H9 (cell line): ENCODE data around the gene ZNF784. TPM values are rescaled to one million over a fixed set of nuclear protein-coding genes. Genes with fewer than 3 reads are reported as not detected.
A peak's percentile ranks its signal among the peaks of the same experiment; 100 is the strongest.

ENCODE experiments used
- DNase-seq: peaks from one replicate; pipeline ENCODE4 v3.0.0-alpha.2; 2017
- H2AFZ ChIP-seq: one replicate; pipeline ENCODE4 v1.6.1; 2013; ENCODE audit warnings: mild to moderate bottlenecking, low read length, control low read depth, moderate library complexity
- H2AK5ac ChIP-seq: 2 replicates; pipeline ENCODE4 v1.6.1; 2013; ENCODE audit warnings: low read length, control low read depth, mixed read lengths; ENCODE audit not compliant: insufficient read length
- H2BK120ac ChIP-seq: one replicate; pipeline ENCODE4 v1.6.1; 2013; ENCODE audit warnings: low read depth, mild to moderate bottlenecking, low read length, control low read depth, inconsistent platforms; ENCODE audit not compliant: poor library complexity, severe bottlenecking
- H2BK12ac ChIP-seq: 2 replicates; pipeline ENCODE4 v1.6.1; 2013; ENCODE audit warnings: low read length, control low read depth, mixed read lengths, low read depth; ENCODE audit not compliant: insufficient read length
- H2BK15ac ChIP-seq: 2 replicates; pipeline ENCODE4 v1.6.1; 2013; ENCODE audit warnings: low read depth, low read length, control low read depth
- H2BK20ac ChIP-seq: one replicate; pipeline ENCODE4 v1.6.1; 2013; ENCODE audit warnings: low read depth, mild to moderate bottlenecking, low read length, control low read depth, inconsistent platforms; ENCODE audit not compliant: poor library complexity, severe bottlenecking
- H2BK5ac ChIP-seq: 2 replicates; pipeline ENCODE4 v1.6.1; 2013; ENCODE audit warnings: low read length, control low read depth, mixed read lengths; ENCODE audit not compliant: insufficient read length
- H3K14ac ChIP-seq: 2 replicates; pipeline ENCODE4 v1.6.1; 2013; ENCODE audit warnings: low read length, control low read depth; ENCODE audit not compliant: insufficient read depth
- H3K18ac ChIP-seq: 2 replicates; pipeline ENCODE4 v1.6.1; 2013; ENCODE audit warnings: low read depth, mild to moderate bottlenecking, mixed read lengths, low read length, control low read depth; ENCODE audit not compliant: insufficient read length
- H3K23ac ChIP-seq: 2 replicates; pipeline ENCODE4 v1.6.1; 2013; ENCODE audit warnings: low read length, control low read depth, mixed read lengths, low read depth; ENCODE audit not compliant: insufficient read length
- H3K23me2 ChIP-seq: 2 replicates; pipeline ENCODE4 v1.6.1; 2013; ENCODE audit warnings: low read depth, mild to moderate bottlenecking, mixed read lengths, low read length, control low read depth; ENCODE audit not compliant: insufficient read length, poor library complexity, severe bottlenecking
- H3K27ac ChIP-seq: 2 replicates; pipeline ENCODE4 v1.5.1; 2013; ENCODE audit warnings: low read length, control low read depth, mixed read lengths, low read depth; ENCODE audit not compliant: insufficient read length
- H3K27me3 ChIP-seq: 2 replicates; pipeline ENCODE4 v1.6.1; 2013; ENCODE audit warnings: low read length, control low read depth, inconsistent platforms; ENCODE audit not compliant: insufficient read depth
- H3K4ac ChIP-seq: 2 replicates; pipeline ENCODE4 v1.6.1; 2013; ENCODE audit warnings: low read depth, mild to moderate bottlenecking, control low read depth, inconsistent platforms, low read length, moderate library complexity
- H3K4me1 ChIP-seq: 2 replicates; pipeline ENCODE4 v1.6.1; 2013; ENCODE audit warnings: low read length, control low read depth, inconsistent platforms; ENCODE audit not compliant: insufficient read depth
- H3K4me2 ChIP-seq: 2 replicates; pipeline ENCODE4 v1.6.1; 2013; ENCODE audit warnings: low read length, control low read depth, mixed read lengths; ENCODE audit not compliant: insufficient read length, insufficient read depth
- H3K56ac ChIP-seq: 2 replicates; pipeline ENCODE4 v1.6.1; 2013; ENCODE audit warnings: low read depth, mild to moderate bottlenecking, mixed read lengths, low read length, control low read depth; ENCODE audit not compliant: insufficient read length
- H3K79me1 ChIP-seq: 2 replicates; pipeline ENCODE4 v1.6.1; 2013; ENCODE audit warnings: low read depth, mild to moderate bottlenecking, moderate library complexity, low read length, control low read depth, inconsistent platforms; ENCODE audit not compliant: insufficient read depth, poor library complexity, severe bottlenecking
- H3K79me2 ChIP-seq: 2 replicates; pipeline ENCODE4 v1.6.1; 2013; ENCODE audit warnings: low read length, control low read depth, inconsistent platforms; ENCODE audit not compliant: insufficient read depth
- H3K9ac ChIP-seq: 2 replicates; pipeline ENCODE4 v1.6.1; 2013; ENCODE audit warnings: low read length, control low read depth, mixed read lengths; ENCODE audit not compliant: insufficient read length; ENCODE audit errors: extremely low read depth
- H3K9me3 ChIP-seq: one replicate; pipeline ENCODE4 v1.6.1; 2013; ENCODE audit warnings: low read depth, low read length, inconsistent platforms; ENCODE audit not compliant: control insufficient read depth
- H3T11ph ChIP-seq: one replicate; pipeline ENCODE4 v1.6.1; 2013; ENCODE audit warnings: mild to moderate bottlenecking, low read length, control low read depth, inconsistent platforms
- H4K20me1 ChIP-seq: one replicate; pipeline ENCODE4 v1.6.1; 2013; ENCODE audit not compliant: control insufficient read depth, insufficient read length, insufficient read depth
- H4K5ac ChIP-seq: 2 replicates; pipeline ENCODE4 v1.6.1; 2013; ENCODE audit warnings: low read depth, mild to moderate bottlenecking, mixed read lengths, low read length, control low read depth; ENCODE audit not compliant: insufficient read length
- H4K8ac ChIP-seq: replicated peaks from 2 replicates; pipeline ENCODE4 v1.6.1; 2013; ENCODE audit warnings: low read length, control low read depth, mixed read lengths, low read depth; ENCODE audit not compliant: insufficient read length
- H4K91ac ChIP-seq: 2 replicates; pipeline ENCODE4 v1.6.1; 2013; ENCODE audit warnings: low read depth, mild to moderate bottlenecking, moderate library complexity, mixed read lengths, low read length, control low read depth; ENCODE audit not compliant: insufficient read length
- H3K27ac Mint-ChIP-seq, 3 experiments: 2 replicates in 2 of 3; 3 replicates in 1 of 3; pipeline ENCODE4 v1.8.0; 2020 to 2021; ENCODE audit warnings: mixed read lengths in 3 of 3, mild to moderate bottlenecking in 1 of 3, moderate library complexity in 1 of 3
- H3K27me3 Mint-ChIP-seq: 2 replicates; pipeline ENCODE4 v1.8.0; 2021; ENCODE audit warnings: low read depth, mild to moderate bottlenecking, moderate library complexity, mixed read lengths
- H3K36me3 Mint-ChIP-seq, 3 experiments: 2 replicates in 2 of 3; 3 replicates in 1 of 3; pipeline ENCODE4 v1.8.0; 2020 to 2021; ENCODE audit warnings: low read depth in 3 of 3, mixed read lengths in 3 of 3; ENCODE audit not compliant: insufficient read depth in 1 of 3
- H3K4me1 Mint-ChIP-seq, 2 experiments: 2 replicates each; pipeline ENCODE4 v1.8.0; 2020; ENCODE audit warnings: mixed read lengths in 2 of 2
- H3K4me3 Mint-ChIP-seq, 2 experiments: 2 replicates in 1 of 2; 3 replicates in 1 of 2; pipeline ENCODE4 v1.8.0; 2020 to 2021; ENCODE audit warnings: mild to moderate bottlenecking in 2 of 2, mixed read lengths in 2 of 2, moderate library complexity in 1 of 2
- H3K9me3 Mint-ChIP-seq, 2 experiments: 2 replicates in 1 of 2; 3 replicates in 1 of 2; pipeline ENCODE4 v1.8.0; 2020; ENCODE audit warnings: mild to moderate bottlenecking in 2 of 2, mixed read lengths in 2 of 2, moderate library complexity in 1 of 2
- WGBS: extraction: QIAGEN DNeasy Blood & Tissue Kit; methylation state at CpG from one replicate; pipeline ENCODE4 v1.1.7; 2013; ENCODE audit warnings: missing lambda C conversion rate, low lambda C conversion rate, mixed read lengths; ENCODE audit not compliant: insufficient read length; ENCODE audit errors: extremely low coverage; 5-methylcytosine and 5-hydroxymethylcytosine counted together
- total RNA-seq: library from RNA; stranded (reverse); gene quantifications from 2 replicates; pipeline ENCODE4 v1.2.1, GENCODE V29; 2021
- TF ChIP-seq, protein P1 (sequence below): fragments of 200-600 bp; sonication (generic); conservative IDR thresholded peaks from 3 replicates; pipeline ENCODE4 v1.8.0; 2021; ENCODE audit warnings: antibody characterized with exemption, mild to moderate bottlenecking

The ZNF784 gene
- total RNA-seq, 1 experiment from 2014 or later: 10.7 TPM

DNA sequence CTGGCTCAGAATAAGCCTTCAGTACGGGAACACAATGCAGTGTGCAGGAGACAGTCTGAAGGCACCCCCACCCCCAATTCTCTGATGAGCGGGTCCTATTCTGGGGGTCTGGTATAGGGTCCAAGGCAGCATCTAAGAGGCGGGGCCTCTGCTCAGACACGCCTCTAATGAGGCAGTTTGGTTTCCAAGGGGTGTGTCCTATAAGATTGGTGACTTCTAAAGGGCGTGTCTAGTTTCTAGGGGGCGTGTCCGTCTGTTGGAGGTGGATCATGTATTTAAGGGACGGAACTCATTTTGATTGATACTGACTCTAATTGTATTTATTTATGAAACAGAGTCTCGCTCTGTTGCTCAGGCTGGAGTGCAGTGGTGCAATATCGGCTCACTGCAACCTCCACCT is 33.7 kb downstream of the ZNF784 start:
- no peak overlapping the region for H2AFZ ChIP-seq
- no peak overlapping the region for H3K14ac ChIP-seq
- H3K23me2 ChIP-seq: peaks cover 7% of the 10 kb centered on the region
- no peak overlapping the region for H3K27ac ChIP-seq
- H3K4me1 ChIP-seq: no peaks in the 10 kb centered on the region; the same call in 1 of the 2 replicates
- DNase-seq: peak; percentile 51
- no peak overlapping the region for H2BK15ac ChIP-seq
- H4K5ac ChIP-seq: no peak overlapping the region
- no peaks in the 10 kb centered on the region; a peak in 1 of 5 replicates for H3K9me3 Mint-ChIP-seq
- H2BK20ac ChIP-seq: no peak overlapping the region
- H3K4ac ChIP-seq: no peak overlapping the region
- H4K91ac ChIP-seq: no peak overlapping the region
- H3K4me3 Mint-ChIP-seq: peak overlapping the region in 1 of 2 experiments; percentile 66; a peak in 2 of 5 replicates
- no peaks in the 10 kb centered on the region; the same call in 1 of the 2 replicates for H3K27me3 Mint-ChIP-seq
- H3T11ph ChIP-seq: no peak overlapping the region
- peaks cover 21 to 40% of the 10 kb centered on the region in 2 experiments for H3K4me1 Mint-ChIP-seq
- no peaks in the 10 kb centered on the region for H3K9me3 ChIP-seq
- TF ChIP-seq, protein P1, sequence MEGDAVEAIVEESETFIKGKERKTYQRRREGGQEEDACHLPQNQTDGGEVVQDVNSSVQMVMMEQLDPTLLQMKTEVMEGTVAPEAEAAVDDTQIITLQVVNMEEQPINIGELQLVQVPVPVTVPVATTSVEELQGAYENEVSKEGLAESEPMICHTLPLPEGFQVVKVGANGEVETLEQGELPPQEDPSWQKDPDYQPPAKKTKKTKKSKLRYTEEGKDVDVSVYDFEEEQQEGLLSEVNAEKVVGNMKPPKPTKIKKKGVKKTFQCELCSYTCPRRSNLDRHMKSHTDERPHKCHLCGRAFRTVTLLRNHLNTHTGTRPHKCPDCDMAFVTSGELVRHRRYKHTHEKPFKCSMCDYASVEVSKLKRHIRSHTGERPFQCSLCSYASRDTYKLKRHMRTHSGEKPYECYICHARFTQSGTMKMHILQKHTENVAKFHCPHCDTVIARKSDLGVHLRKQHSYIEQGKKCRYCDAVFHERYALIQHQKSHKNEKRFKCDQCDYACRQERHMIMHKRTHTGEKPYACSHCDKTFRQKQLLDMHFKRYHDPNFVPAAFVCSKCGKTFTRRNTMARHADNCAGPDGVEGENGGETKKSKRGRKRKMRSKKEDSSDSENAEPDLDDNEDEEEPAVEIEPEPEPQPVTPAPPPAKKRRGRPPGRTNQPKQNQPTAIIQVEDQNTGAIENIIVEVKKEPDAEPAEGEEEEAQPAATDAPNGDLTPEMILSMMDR: no peak
- H2BK5ac ChIP-seq: no peak overlapping the region
- no peak overlapping the region for H3K9ac ChIP-seq
- H3K36me3 Mint-ChIP-seq: peaks cover 11 to 18% (median 13%) of the 10 kb centered on the region in 3 experiments; a peak in 6 of 7 replicates
- no peaks in the 10 kb centered on the region for H3K27me3 ChIP-seq
- no peaks in the 10 kb centered on the region for H3K79me2 ChIP-seq
- no peak overlapping the region for H2AK5ac ChIP-seq
- H3K27ac Mint-ChIP-seq: no peak overlapping the region; a peak in 1 of 7 replicates
- no peak overlapping the region for H3K23ac ChIP-seq
- H2BK120ac ChIP-seq: no peak overlapping the region
- no peak overlapping the region for H3K18ac ChIP-seq
- peaks cover 2% of the 10 kb centered on the region for H4K20me1 ChIP-seq
- WGBS: no CpG with 5 or more reads among the region's 10 CpGs
- H3K79me1 ChIP-seq: no peaks in the 10 kb centered on the region
- H3K4me2 ChIP-seq: no peak overlapping the region
- no peak overlapping the region for H4K8ac ChIP-seq
- no peak overlapping the region for H2BK12ac ChIP-seq
- H3K56ac ChIP-seq: no peak overlapping the region
